Measurements from ENCODE around the gene SH3BP2. TPM values are rescaled to one million over a fixed set of nuclear protein-coding genes. Genes with fewer than 3 reads are reported as not detected.

The SH3BP2 gene
- total and polyA plus RNA-seq, 10 of the 15 experiments (the other 5 are each of a cell fraction or from before 2014, with no cell fraction given), result 1.1 to 61.8 (median 23.9) TPM

DNA sequence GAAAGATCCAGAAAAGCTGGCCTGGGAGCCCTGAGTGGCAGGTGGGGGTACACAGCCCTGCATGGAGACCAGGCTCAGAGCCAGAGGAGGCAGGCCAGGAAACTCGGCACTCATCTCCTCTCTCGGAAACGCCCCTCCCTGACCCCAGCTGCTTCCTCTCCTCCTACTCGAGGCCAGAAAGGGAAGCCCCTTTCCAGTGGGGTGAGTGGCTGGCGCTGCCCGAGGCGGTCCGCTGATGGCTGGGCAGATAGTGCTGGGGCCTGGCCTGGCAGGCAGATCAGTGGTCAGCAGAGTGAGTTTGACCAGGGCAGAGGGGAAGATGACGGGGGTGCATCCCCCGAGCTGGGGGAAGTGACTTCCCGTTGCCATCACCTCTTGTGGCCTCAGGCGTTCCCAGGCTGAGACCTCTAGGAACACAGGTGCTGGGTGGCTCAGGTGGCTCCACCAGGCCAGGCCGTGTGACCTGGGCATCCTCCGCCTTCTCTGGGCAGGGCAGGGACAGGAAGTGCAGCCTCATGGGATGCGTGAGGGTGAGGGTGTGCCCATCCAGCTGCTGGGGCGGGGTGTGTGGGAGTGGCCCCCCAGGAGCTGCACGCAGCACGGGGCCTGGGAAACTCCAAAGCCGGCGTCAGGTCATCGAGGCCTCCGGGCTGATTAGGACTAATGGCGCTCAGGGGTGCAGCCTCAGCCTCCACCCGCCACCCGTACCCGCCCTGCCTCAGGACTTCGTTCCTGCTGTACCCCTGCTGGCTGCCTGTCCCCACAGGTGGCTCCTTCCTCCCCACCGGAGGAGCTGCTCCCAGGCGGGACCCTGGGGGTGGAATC, 5.7 kb downstream of the SH3BP2 start (continued):
- TF ChIP-seq ZNF217 (IDR thresholded peaks at IDR 0.05), result no peak
- TF ChIP-seq, protein P1, sequence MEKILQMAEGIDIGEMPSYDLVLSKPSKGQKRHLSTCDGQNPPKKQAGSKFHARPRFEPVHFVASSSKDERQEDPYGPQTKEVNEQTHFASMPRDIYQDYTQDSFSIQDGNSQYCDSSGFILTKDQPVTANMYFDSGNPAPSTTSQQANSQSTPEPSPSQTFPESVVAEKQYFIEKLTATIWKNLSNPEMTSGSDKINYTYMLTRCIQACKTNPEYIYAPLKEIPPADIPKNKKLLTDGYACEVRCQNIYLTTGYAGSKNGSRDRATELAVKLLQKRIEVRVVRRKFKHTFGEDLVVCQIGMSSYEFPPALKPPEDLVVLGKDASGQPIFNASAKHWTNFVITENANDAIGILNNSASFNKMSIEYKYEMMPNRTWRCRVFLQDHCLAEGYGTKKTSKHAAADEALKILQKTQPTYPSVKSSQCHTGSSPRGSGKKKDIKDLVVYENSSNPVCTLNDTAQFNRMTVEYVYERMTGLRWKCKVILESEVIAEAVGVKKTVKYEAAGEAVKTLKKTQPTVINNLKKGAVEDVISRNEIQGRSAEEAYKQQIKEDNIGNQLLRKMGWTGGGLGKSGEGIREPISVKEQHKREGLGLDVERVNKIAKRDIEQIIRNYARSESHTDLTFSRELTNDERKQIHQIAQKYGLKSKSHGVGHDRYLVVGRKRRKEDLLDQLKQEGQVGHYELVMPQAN (conservative IDR thresholded peaks at IDR 0.05), result no peak; the same call in 1 of the 2 replicates
- TF ChIP-seq ZBED1 (IDR thresholded peaks at IDR 0.05; ENCODE audit: borderline replicate concordance), result no peak
- peak; percentile 24; the same call in 1 of the 2 replicates for TF ChIP-seq TCF3 (IDR thresholded peaks at IDR 0.05; ENCODE audit: borderline replicate concordance, insufficient read depth, low read depth, low read length)
- TF ChIP-seq SMAD1 (IDR thresholded peaks at IDR 0.05; ENCODE audit: low read depth, partially characterized antibody), result no peak
- TF ChIP-seq SIX5 (IDR thresholded peaks at IDR 0.05; ENCODE audit: low read depth, low read length, severe bottlenecking), result no peak
- TF ChIP-seq POLR2A (IDR thresholded peaks at IDR 0.05; ENCODE audit: low read depth, low read length), result no peak
- no peak for TF ChIP-seq JUND (IDR thresholded peaks at IDR 0.05; ENCODE audit: low read depth, low read length)
- no peak for TF ChIP-seq ZNF274 (IDR thresholded peaks at IDR 0.05; ENCODE audit: insufficient read depth, insufficient read length)
- TF ChIP-seq GATAD2B (conservative IDR thresholded peaks at IDR 0.05; ENCODE audit: low read depth), result peak; percentile 62
- TF ChIP-seq ZNF24 (IDR thresholded peaks at IDR 0.05), result no peak
- TF ChIP-seq TCF7 (IDR thresholded peaks at IDR 0.05; ENCODE audit: borderline replicate concordance), result no peak
- no peak for TF ChIP-seq ZSCAN29 (IDR thresholded peaks at IDR 0.05)
- TF ChIP-seq HDAC2 (IDR thresholded peaks at IDR 0.05), result no peak
- no peak for TF ChIP-seq MYC (IDR thresholded peaks at IDR 0.05; ENCODE audit: insufficient read depth, insufficient read length, insufficient replicate concordance, low read length, severe bottlenecking)
- no peak for TF ChIP-seq ZZZ3 (IDR thresholded peaks at IDR 0.05; ENCODE audit: control insufficient read depth, insufficient read length, low read depth)
- no peak for TF ChIP-seq KDM1A (IDR thresholded peaks at IDR 0.05; ENCODE audit: borderline replicate concordance)
- TF ChIP-seq, protein P2, sequence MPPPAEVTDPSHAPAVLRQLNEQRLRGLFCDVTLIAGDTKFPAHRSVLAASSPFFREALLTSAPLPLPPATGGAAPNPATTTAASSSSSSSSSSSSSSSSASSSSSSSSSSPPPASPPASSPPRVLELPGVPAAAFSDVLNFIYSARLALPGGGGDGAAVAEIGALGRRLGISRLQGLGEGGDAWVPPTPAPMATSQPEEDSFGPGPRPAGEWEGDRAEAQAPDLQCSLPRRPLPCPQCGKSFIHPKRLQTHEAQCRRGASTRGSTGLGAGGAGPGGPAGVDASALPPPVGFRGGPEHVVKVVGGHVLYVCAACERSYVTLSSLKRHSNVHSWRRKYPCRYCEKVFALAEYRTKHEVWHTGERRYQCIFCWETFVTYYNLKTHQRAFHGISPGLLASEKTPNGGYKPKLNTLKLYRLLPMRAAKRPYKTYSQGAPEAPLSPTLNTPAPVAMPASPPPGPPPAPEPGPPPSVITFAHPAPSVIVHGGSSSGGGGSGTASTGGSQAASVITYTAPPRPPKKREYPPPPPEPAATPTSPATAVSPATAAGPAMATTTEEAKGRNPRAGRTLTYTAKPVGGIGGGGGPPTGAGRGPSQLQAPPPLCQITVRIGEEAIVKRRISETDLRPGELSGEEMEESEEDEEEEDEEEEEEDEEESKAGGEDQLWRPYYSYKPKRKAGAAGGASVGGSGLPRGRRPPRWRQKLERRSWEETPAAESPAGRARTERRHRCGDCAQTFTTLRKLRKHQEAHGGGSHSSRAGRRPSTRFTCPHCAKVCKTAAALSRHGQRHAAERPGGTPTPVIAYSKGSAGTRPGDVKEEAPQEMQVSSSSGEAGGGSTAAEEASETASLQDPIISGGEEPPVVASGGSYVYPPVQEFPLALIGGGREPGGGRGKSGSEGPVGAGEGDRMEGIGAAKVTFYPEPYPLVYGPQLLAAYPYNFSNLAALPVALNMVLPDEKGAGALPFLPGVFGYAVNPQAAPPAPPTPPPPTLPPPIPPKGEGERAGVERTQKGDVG (CRISPR knock-in tag; IDR thresholded peaks at IDR 0.05), result no peak
- TF ChIP-seq TCF12 (IDR thresholded peaks at IDR 0.05; ENCODE audit: low read depth, low read length), result peak; percentile 17; the same call in 1 of the 2 replicates
- peak; percentile 51 for TF ChIP-seq MEF2B (IDR thresholded peaks at IDR 0.05; ENCODE audit: partially characterized antibody, poor library complexity, severe bottlenecking)
- TF ChIP-seq TARDBP (IDR thresholded peaks at IDR 0.05; ENCODE audit: borderline replicate concordance), result no peak
- TF ChIP-seq NFIC (IDR thresholded peaks at IDR 0.05; ENCODE audit: low read depth, low read length), result no peak
- peak; percentile 17 for TF ChIP-seq YY1 (IDR thresholded peaks at IDR 0.05; ENCODE audit: low read depth, low read length)
- no peak for TF ChIP-seq NR2C2 (IDR thresholded peaks at IDR 0.05; ENCODE audit: borderline replicate concordance, control insufficient read depth, insufficient read length, low read depth)
- peak in 1 of 2 experiments; percentile 69; a peak in 1 of 4 replicates for TF ChIP-seq ETV6 (conservative IDR thresholded peaks at IDR 0.05 in 1 of 2, IDR thresholded peaks at IDR 0.05 in 1 of 2; ENCODE audit: borderline replicate concordance in 1 of 2, low read depth in 1 of 2)
- TF ChIP-seq SUPT20H (IDR thresholded peaks at IDR 0.05; ENCODE audit: borderline replicate concordance, control insufficient read depth, low read depth, low read length), result no peak
- TF ChIP-seq JUNB (IDR thresholded peaks at IDR 0.05), result no peak
- peak; percentile 53; the same call in 1 of the 2 replicates for TF ChIP-seq MTA2 (IDR thresholded peaks at IDR 0.05; ENCODE audit: low read depth)
